CD14-positive monocyte (primary cell): ENCODE results near the gene ARHGEF19. TPM values are rescaled to one million over a fixed set of nuclear protein-coding genes. Genes with fewer than 3 reads are reported as not detected.

Experiments used
- DNase-seq, 3 donors: peaks; one replicate each; pipeline ENCODE4 v3.0.0-alpha.2; 2011 to 2022
- H2AFZ ChIP-seq: 2 replicates; pipeline ENCODE4 v1.6.0; 2012; ENCODE audit warnings: mild to moderate bottlenecking, low read depth, low read length, inconsistent platforms; ENCODE audit not compliant: insufficient read depth, poor library complexity, severe bottlenecking
- H3K27ac ChIP-seq, 2 donors: 1 replicate in 1 of 2; 2 replicates in 1 of 2; pipeline ENCODE4 v1.5.1; 2012 to 2013; ENCODE audit warnings: low read length in 2 of 2, control low read depth in 1 of 2, inconsistent platforms in 1 of 2, low read depth in 1 of 2, mild to moderate bottlenecking in 1 of 2
- H3K27me3 ChIP-seq, 2 donors: one replicate each; pipeline versions ENCODE4 v1.6.0 to v1.6.1; 2011 to 2013; ENCODE audit warnings: low read length in 2 of 2; ENCODE audit not compliant: control insufficient read depth in 2 of 2, insufficient read depth in 2 of 2
- H3K36me3 ChIP-seq, 2 donors: replicated peaks in 1 of 2; 1 replicate in 1 of 2; 2 replicates in 1 of 2; pipeline versions ENCODE4 v1.5.1 to v1.6.1; 2012 to 2013; ENCODE audit warnings: low read length in 2 of 2, control low read depth in 1 of 2, inconsistent platforms in 1 of 2, mild to moderate bottlenecking in 1 of 2; ENCODE audit not compliant: insufficient read depth in 2 of 2, control insufficient read depth in 1 of 2
- H3K4me1 ChIP-seq, 2 donors: 1 replicate in 1 of 2; 2 replicates in 1 of 2; pipeline versions ENCODE4 v1.5.1 to v1.6.1; 2012 to 2013; ENCODE audit warnings: low read length in 2 of 2, control low read depth in 1 of 2, inconsistent platforms in 1 of 2, mild to moderate bottlenecking in 1 of 2, moderate library complexity in 1 of 2; ENCODE audit not compliant: insufficient read depth in 2 of 2, control insufficient read depth in 1 of 2
- H3K4me2 ChIP-seq: replicated peaks from 2 replicates; pipeline ENCODE3; 2012; ENCODE audit warnings: low read length, moderate library complexity, mild to moderate bottlenecking; ENCODE audit not compliant: poor library complexity, severe bottlenecking; ENCODE audit errors: extremely low read depth
- H3K4me3 ChIP-seq, 3 experiments: fragments of 200-600 bp in 1 of 3; sonication (generic) in 1 of 3; replicated peaks in 1 of 3; 1 replicate in 2 of 3; 2 replicates in 1 of 3; pipeline ENCODE4 v1.5.1; 2011 to 2013; ENCODE audit warnings: low read length in 3 of 3, mild to moderate bottlenecking in 3 of 3, control low read depth in 2 of 3, low read depth in 2 of 3, inconsistent platforms in 1 of 3, moderate library complexity in 1 of 3
- H3K79me2 ChIP-seq: 2 replicates; pipeline ENCODE4 v1.6.0; 2012; ENCODE audit warnings: mild to moderate bottlenecking, control low read depth, inconsistent platforms, low read length, moderate library complexity; ENCODE audit not compliant: insufficient read depth
- H3K9ac ChIP-seq: 2 replicates; pipeline ENCODE4 v1.6.0; 2017; ENCODE audit warnings: low read length, mild to moderate bottlenecking; ENCODE audit not compliant: insufficient read depth, poor library complexity, severe bottlenecking
- H3K9me3 ChIP-seq, 2 donors: replicated peaks in 1 of 2; 1 replicate in 1 of 2; 2 replicates in 1 of 2; pipeline versions ENCODE4 v1.5.1 to v1.6.1; 2012 to 2013; ENCODE audit warnings: low read length in 2 of 2, control low read depth in 1 of 2; ENCODE audit not compliant: control insufficient read depth in 1 of 2, insufficient read depth in 1 of 2
- H4K20me1 ChIP-seq: 2 replicates; pipeline ENCODE4 v1.6.0; 2012; ENCODE audit warnings: mild to moderate bottlenecking, low read length, control low read depth, moderate library complexity; ENCODE audit not compliant: insufficient read depth
- H3K27ac Mint-ChIP-seq, 7 donors: one replicate each; pipeline ENCODE4 v1.8.0; 2020; ENCODE audit warnings: mild to moderate bottlenecking in 7 of 7, mixed read lengths in 7 of 7, moderate library complexity in 6 of 7, inconsistent platforms in 2 of 7
- H3K27me3 Mint-ChIP-seq, 3 donors: one replicate each; pipeline ENCODE4 v1.8.0; 2021 to 2022; ENCODE audit warnings: low read depth in 3 of 3, mild to moderate bottlenecking in 3 of 3, mixed read lengths in 3 of 3, moderate library complexity in 3 of 3, inconsistent platforms in 1 of 3
- H3K36me3 Mint-ChIP-seq, 2 donors: one replicate each; pipeline ENCODE4 v1.8.0; 2020; ENCODE audit warnings: mixed read lengths in 2 of 2, inconsistent platforms in 1 of 2, mild to moderate bottlenecking in 1 of 2
- H3K4me1 Mint-ChIP-seq: one replicate; pipeline ENCODE4 v1.8.0; 2020; ENCODE audit warnings: mild to moderate bottlenecking, mixed read lengths
- H3K4me3 Mint-ChIP-seq, 2 donors: one replicate each; pipeline ENCODE4 v1.8.0; 2020; ENCODE audit warnings: mild to moderate bottlenecking in 2 of 2, mixed read lengths in 2 of 2, moderate library complexity in 1 of 2
- H3K9me3 Mint-ChIP-seq, 7 donors: one replicate each; pipeline ENCODE4 v1.8.0; 2020 to 2022; ENCODE audit warnings: mixed read lengths in 7 of 7, mild to moderate bottlenecking in 6 of 7, moderate library complexity in 6 of 7, inconsistent platforms in 2 of 7
- CTCF ChIP-seq: fragments of 200-600 bp; IDR thresholded peaks from one replicate; pipeline ENCODE4 v1.8.0; 2022; ENCODE audit warnings: antibody characterized with exemption, mild to moderate bottlenecking
- WGBS: methylation state at CpG from one replicate; pipeline ENCODE4 v1.1.5; 2013; ENCODE audit warnings: missing lambda C conversion rate; ENCODE audit not compliant: insufficient coverage; 5-methylcytosine and 5-hydroxymethylcytosine counted together
- intact Hi-C, 2 donors: fragments of 100-400 bp; cut with micrococcal nuclease; formaldehyde crosslinking; loops; one replicate each; pipeline versions ENCODE4 v1.15.0 to v1.15.1; 2023
- polyA plus RNA-seq, 3 donors: library from polyadenylated mRNA; depleted of rRNA in 1 of 3; unstranded in 2 of 3; stranded (reverse) in 1 of 3; fragments of 300-500 nt in 2 of 3; fragments of >200 nt in 1 of 3; fragmentation: Illumina TruSeq in 2 of 3; gene quantifications; 1 replicate in 2 of 3; 2 replicates in 1 of 3; pipeline ENCODE4 v1.2.3, GENCODE V29; 2012 to 2021

Gene ARHGEF19
- polyA plus RNA-seq, 3 donors: 2.2 to 7.9 (median 2.3) TPM

- no peaks in the 10 kb centered on the region for H4K20me1 ChIP-seq
- no peak for TF ChIP-seq CTCF
- H3K27ac Mint-ChIP-seq: peak overlapping the region in 5 of 7 donors; percentile 16 to 87 (median 19)
- no peaks in the 10 kb centered on the region for H3K36me3 Mint-ChIP-seq
- peaks cover 0 to 5% (median 0%) of the 10 kb centered on the region in 7 donors for H3K9me3 Mint-ChIP-seq
- H3K27me3 ChIP-seq: peaks cover 4 to 31% of the 10 kb centered on the region in 2 donors
- H3K27me3 Mint-ChIP-seq: peaks cover 28 to 44% (median 39%) of the 10 kb centered on the region in 3 donors
- H2AFZ ChIP-seq: no peak overlapping the region
- peaks cover 34% of the 10 kb centered on the region for H3K4me1 Mint-ChIP-seq
- intact Hi-C loops: no loop called here
- no peak overlapping the region for H3K27ac ChIP-seq
- no peak overlapping the region for H3K4me3 ChIP-seq
- no peak overlapping the region for H3K4me2 ChIP-seq
- no peak overlapping the region for H3K9ac ChIP-seq
- H3K4me1 ChIP-seq: peaks cover 23 to 24% of the 10 kb centered on the region in 2 donors
- 96% methylated on average over 10 of the region's 15 CpGs for WGBS
- H3K4me3 Mint-ChIP-seq: peak overlapping the region in 1 of 2 donors; percentile 39
- H3K79me2 ChIP-seq: no peaks in the 10 kb centered on the region
- no peak for DNase-seq
- H3K36me3 ChIP-seq: no peaks in the 10 kb centered on the region
- H3K9me3 ChIP-seq: no peaks in the 10 kb centered on the region
Observed at GRCh38 chr1:16172218-16172830, 40.1 kb downstream of the ARHGEF19 start.

- intact Hi-C loops: no loop called here
- no peak overlapping the region for H3K27ac ChIP-seq
- H3K4me1 ChIP-seq: peaks cover 23 to 24% of the 10 kb centered on the region in 2 donors
- H3K27me3 ChIP-seq: peaks cover 6 to 39% of the 10 kb centered on the region in 2 donors
- no peak for TF ChIP-seq CTCF
- no peak overlapping the region for H3K4me2 ChIP-seq
- peaks cover 34 to 48% (median 45%) of the 10 kb centered on the region in 3 donors for H3K27me3 Mint-ChIP-seq
- no peak overlapping the region for H3K4me3 ChIP-seq
- no peak overlapping the region for H3K9ac ChIP-seq
- no peaks in the 10 kb centered on the region for H3K79me2 ChIP-seq
- H2AFZ ChIP-seq: no peak overlapping the region
- no peak overlapping the region for H3K4me3 Mint-ChIP-seq
- H4K20me1 ChIP-seq: no peaks in the 10 kb centered on the region
- H3K27ac Mint-ChIP-seq: no peak overlapping the region
- peaks cover 33% of the 10 kb centered on the region for H3K4me1 Mint-ChIP-seq
- H3K36me3 ChIP-seq: no peaks in the 10 kb centered on the region
- 93% methylated on average over 11 of the region's 19 CpGs for WGBS
- no peaks in the 10 kb centered on the region for H3K36me3 Mint-ChIP-seq
- no peak for DNase-seq
- H3K9me3 Mint-ChIP-seq: peaks cover 0 to 8% (median 0%) of the 10 kb centered on the region in 7 donors
- H3K9me3 ChIP-seq: no peaks in the 10 kb centered on the region
Observed at GRCh38 chr1:16171314-16172151, 40.9 kb downstream of the ARHGEF19 start.
